ENCODE results near the gene TXNL4A.
"Not testable (repeated sequence)": the region's sequence is repeated elsewhere in the genome, so short reads cannot be mapped to it uniquely, and the experiment has no call there.

The TXNL4A gene

GRCh38 chr18:80000877-80001276 is 12.5 kb upstream of the TXNL4A start:
- DNase-seq (ENCODE audit: extremely low spot score, insufficient read length, low read depth) (no peak), FAIRE-seq (no peak)

- FAIRE-seq; DNase-seq (ENCODE audit: extremely low spot score, insufficient read length, low read depth): not testable (repeated sequence)
Observed at GRCh38 chr18:79999701-80000100, 11.3 kb upstream of the TXNL4A start.

- FAIRE-seq = no peak
- no peak for DNase-seq (ENCODE audit: extremely low spot score, insufficient read length, low read depth)
Observed at GRCh38 chr18:79991494-79991893, 3.1 kb upstream of the TXNL4A start.

- FAIRE-seq = no peak
Observed at GRCh38 chr18:79989195-79989497, 783 bp upstream of the TXNL4A start.

GRCh38 chr18:79988071-79988450 is 302 bp downstream of the TXNL4A start:
- no peak for FAIRE-seq
- no peak for DNase-seq (ENCODE audit: extremely low spot score, insufficient read length, low read depth)

More at GRCh38 chr18:79989195-79989497, 783 bp upstream of the TXNL4A start:
- DNase-seq (ENCODE audit: extremely low spot score, insufficient read length, low read depth) = no peak

- FAIRE-seq (no peak), DNase-seq (ENCODE audit: extremely low spot score, insufficient read length, low read depth) (no peak)
Observed at GRCh38 chr18:79987566-79987965, 797 bp downstream of the TXNL4A start.

GRCh38 chr18:79986726-79987125 is 1.6 kb downstream of the TXNL4A start:
- FAIRE-seq = no peak
- DNase-seq (ENCODE audit: extremely low spot score, insufficient read length, low read depth) = no peak

GRCh38 chr18:79985172-79985571 is 3.2 kb downstream of the TXNL4A start:
- DNase-seq (ENCODE audit: extremely low spot score, insufficient read length, low read depth) = no peak

GRCh38 chr18:79983793-79984192 is 4.6 kb downstream of the TXNL4A start:
- no peak for FAIRE-seq
- no peak for DNase-seq (ENCODE audit: extremely low spot score, insufficient read length, low read depth)

More at GRCh38 chr18:79985172-79985571, 3.2 kb downstream of the TXNL4A start:
- no peak for FAIRE-seq

- no peak for DNase-seq (ENCODE audit: extremely low spot score, insufficient read length, low read depth)
- no peak for FAIRE-seq
Observed at GRCh38 chr18:79983253-79983652, 5.1 kb downstream of the TXNL4A start.

GRCh38 chr18:79982736-79983135 is 5.6 kb downstream of the TXNL4A start:
- FAIRE-seq = no peak

GRCh38 chr18:79980585-79980984 is 7.8 kb downstream of the TXNL4A start:
- DNase-seq (ENCODE audit: extremely low spot score, insufficient read length, low read depth) = no peak

More at GRCh38 chr18:79982736-79983135, 5.6 kb downstream of the TXNL4A start:
- DNase-seq (ENCODE audit: extremely low spot score, insufficient read length, low read depth) = no peak

GRCh38 chr18:79979843-79980242 is 8.5 kb downstream of the TXNL4A start:
- no peak for DNase-seq (ENCODE audit: extremely low spot score, insufficient read length, low read depth)
- FAIRE-seq = no peak

More at GRCh38 chr18:79980585-79980984, 7.8 kb downstream of the TXNL4A start:
- no peak for FAIRE-seq

GRCh38 chr18:79975985-79976680 is 12.2 kb downstream of the TXNL4A start:
- no peak for FAIRE-seq
- no peak for DNase-seq (ENCODE audit: extremely low spot score, insufficient read length, low read depth)

GRCh38 chr18:79975043-79975442 is 13.3 kb downstream of the TXNL4A start:
- no peak for FAIRE-seq
- DNase-seq (ENCODE audit: extremely low spot score, insufficient read length, low read depth) = no peak

GRCh38 chr18:79974025-79974654 is 14.2 kb downstream of the TXNL4A start:
- DNase-seq (ENCODE audit: extremely low spot score, insufficient read length, low read depth) = no peak
- FAIRE-seq = no peak

GRCh38 chr18:79973517-79973916 is 14.8 kb downstream of the TXNL4A start:
- FAIRE-seq (no peak), DNase-seq (ENCODE audit: extremely low spot score, insufficient read length, low read depth) (no peak)

- no peak for DNase-seq (ENCODE audit: extremely low spot score, insufficient read length, low read depth)
- FAIRE-seq = no peak
Observed at GRCh38 chr18:79972720-79973119, 15.6 kb downstream of the TXNL4A start.

GRCh38 chr18:79971986-79972385 is 16.4 kb downstream of the TXNL4A start:
- FAIRE-seq (no peak), DNase-seq (ENCODE audit: extremely low spot score, insufficient read length, low read depth) (no peak)

GRCh38 chr18:79971211-79971952 is 17.0 kb downstream of the TXNL4A start:
- no peak for DNase-seq (ENCODE audit: extremely low spot score, insufficient read length, low read depth)
- FAIRE-seq = no peak

Measured in GM18507 (cell line).